Cortex of kidney (tissue), 1 donor: ENCODE data around the gene HTRA3.

Experiments used
- DNase-seq: peaks from one replicate; lab custom pipeline; 2025; lab: John Stamatoyannopoulos, UW

The HTRA3 gene

GRCh38 chr4:8234715-8235114 is 34.8 kb upstream of the HTRA3 start:
- DNase-seq = no peak

- DNase-seq = no peak
Measured at GRCh38 chr4:8235224-8235623, 34.3 kb upstream of the HTRA3 start.

- DNase-seq = no peak
Measured at GRCh38 chr4:8235686-8236085, 33.9 kb upstream of the HTRA3 start.

- no peak for DNase-seq
Measured at GRCh38 chr4:8236106-8236919, 33.2 kb upstream of the HTRA3 start.

GRCh38 chr4:8236920-8237195 is 32.7 kb upstream of the HTRA3 start:
- DNase-seq = no peak

- DNase-seq = no peak
Measured at GRCh38 chr4:8237256-8237989, 32.1 kb upstream of the HTRA3 start.

GRCh38 chr4:8238036-8238511 is 31.5 kb upstream of the HTRA3 start:
- DNase-seq = no peak

GRCh38 chr4:8238515-8239053 is 31.0 kb upstream of the HTRA3 start:
- no peak for DNase-seq

- no peak for DNase-seq
Measured at GRCh38 chr4:8239226-8239625, 30.3 kb upstream of the HTRA3 start.

- DNase-seq = no peak
Measured at GRCh38 chr4:8239661-8240060, 29.9 kb upstream of the HTRA3 start.

- no peak for DNase-seq
Measured at GRCh38 chr4:8240211-8241041, 29.1 kb upstream of the HTRA3 start.

- DNase-seq = no peak
Measured at GRCh38 chr4:8241211-8241779, 28.3 kb upstream of the HTRA3 start.

GRCh38 chr4:8241895-8242696 is 27.5 kb upstream of the HTRA3 start:
- no peak for DNase-seq

- no peak for DNase-seq
Measured at GRCh38 chr4:8242782-8243560, 26.6 kb upstream of the HTRA3 start.

- DNase-seq = no peak
Measured at GRCh38 chr4:8244001-8244757, 25.4 kb upstream of the HTRA3 start.

GRCh38 chr4:8244931-8245460 is 24.6 kb upstream of the HTRA3 start:
- DNase-seq = no peak

GRCh38 chr4:8245884-8246833 is 23.4 kb upstream of the HTRA3 start:
- no peak for DNase-seq
